Esophagus squamous epithelium (tissue), 4 donors: Measurements from ENCODE around the gene TRERF1.

Experiments
- CTCF ChIP-seq, 6 experiments: fragments of 450-650 bp in 4 of 6; fragments of 200-600 bp in 2 of 6; sonication (generic) in 2 of 6; IDR thresholded peaks; one replicate each; pipeline ENCODE4 v1.5.1; 2016 to 2019; ENCODE audit warnings: antibody characterized with exemption in 6 of 6, mild to moderate bottlenecking in 4 of 6, moderate library complexity in 4 of 6
- POLR2A ChIP-seq, 4 donors: fragments of 450-650 bp; IDR thresholded peaks; one replicate each; pipeline ENCODE4 v1.6.1; 2017; ENCODE audit warnings: antibody characterized with exemption in 4 of 4, mild to moderate bottlenecking in 4 of 4, moderate library complexity in 3 of 4

GRCh38 chr6:42201382-42201781 lies 250.3 kb downstream of the TRERF1 start:
- no peak for TF ChIP-seq CTCF (IDR thresholded peaks at IDR 0.05)
- TF ChIP-seq POLR2A (IDR thresholded peaks at IDR 0.05): no peak
